A549 (cell line): ENCODE data around the gene ATP6V1F. TPM values are rescaled to one million over a fixed set of nuclear protein-coding genes. Genes with fewer than 3 reads are reported as not detected.

Source experiments
- ATAC-seq, 2 experiments: fragments of 200-7000 bp in 1 of 2; fragments of >200 bp in 1 of 2; cut with Nextera tagmentation in 1 of 2; cut with Tn5 transposase in 1 of 2; 3 replicates each; pipeline versions ENCODE4 v1.8.0 to v1.9.1; 2018 to 2020; ENCODE audit warnings: mild to moderate bottlenecking in 1 of 2, moderate library complexity in 1 of 2
- CTCF ChIA-PET: fragments of 300-600 bp; sonication (Branson Sonifier 250); formaldehyde crosslinking; extraction: SDS; loops from one replicate; lab custom pipeline; 2021; ENCODE audit warnings: antibody characterized with exemption, inconsistent platforms; lab: Yijun Ruan, JAX
- POLR2A ChIA-PET: fragments of 350-600 bp; formaldehyde crosslinking; extraction: SDS; loops from one replicate; lab custom pipeline; 2021; ENCODE audit warnings: antibody characterized with exemption, inconsistent platforms; lab: Yijun Ruan, JAX
- DNase-seq, 2 experiments: peaks; one replicate each; pipeline versions ENCODE4 v3.0.0 to v3.0.0-alpha.2; 2011 to 2016; ENCODE audit warnings: low read depth in 1 of 2, low spot score in 1 of 2
- FAIRE-seq: peaks from 2 replicates; lab custom pipeline; 2011; peaks lifted over from hg19 to GRCh38; lab: Jason Lieb, UNC
- H3K27ac ChIP-seq, 2 experiments: fragments of >200 bp; sonication (Bioruptor Twin); formaldehyde crosslinking; 3 replicates each; pipeline ENCODE4 v1.5.1; 2016 to 2017
- H3K4me1 ChIP-seq: fragments of >200 bp; sonication (Bioruptor Twin); formaldehyde crosslinking; 3 replicates; pipeline ENCODE4 v1.6.1; 2016
- H3K4me2 ChIP-seq: fragments of >200 bp; sonication (Bioruptor Twin); formaldehyde crosslinking; 3 replicates; pipeline ENCODE4 v1.6.1; 2016
- H3K4me3 ChIP-seq: fragments of >200 bp; sonication (Bioruptor Twin); formaldehyde crosslinking; 3 replicates; pipeline ENCODE4 v1.5.1; 2016
- H3K9me3 ChIP-seq: fragments of >200 bp; sonication (Bioruptor Twin); formaldehyde crosslinking; 3 replicates; pipeline ENCODE4 v1.6.1; 2016
- BHLHE40 ChIP-seq: IDR thresholded peaks from 2 replicates; pipeline ENCODE4 v1.6.1; 2012; ENCODE audit warnings: low read depth, low read length, inconsistent platforms
- CEBPB ChIP-seq, 2 experiments: fragments of >200 bp in 1 of 2; sonication (Bioruptor Twin) in 1 of 2; formaldehyde crosslinking in 1 of 2; IDR thresholded peaks; 2 replicates each; pipeline ENCODE4 v1.6.1; 2012 to 2016
- ESRRA ChIP-seq: fragments of 150-350 bp; IDR thresholded peaks from 2 replicates; pipeline ENCODE4 v1.6.1; 2014; ENCODE audit warnings: mild to moderate bottlenecking, low read length, borderline replicate concordance
- FOSL2 ChIP-seq, 2 experiments: fragments of 450-650 bp in 1 of 2; fragments of >200 bp in 1 of 2; sonication (Bioruptor Twin) in 1 of 2; formaldehyde crosslinking; IDR thresholded peaks; 2 replicates each; pipeline versions ENCODE4 v1.5.0 to v1.6.1; 2016 to 2020; ENCODE audit warnings: mild to moderate bottlenecking in 1 of 2, moderate library complexity in 1 of 2
- FOXS1 ChIP-seq: fragments of 250-450 bp; sonication (Bioruptor Pico); IDR thresholded peaks from 2 replicates; pipeline ENCODE4 v1.5.0; 2020; ENCODE audit warnings: mild to moderate bottlenecking, moderate library complexity
- GATA3 ChIP-seq: IDR thresholded peaks from 2 replicates; pipeline ENCODE4 v1.6.1; 2012; ENCODE audit warnings: borderline replicate concordance
- HES2 ChIP-seq: fragments of >200 bp; sonication (Bioruptor Twin); formaldehyde crosslinking; IDR thresholded peaks from 2 replicates; pipeline ENCODE4 v1.6.1; 2016
- HEYL ChIP-seq: fragments of 250-450 bp; sonication (Bioruptor Pico); IDR thresholded peaks from 2 replicates; pipeline ENCODE4 v1.8.0; 2021; ENCODE audit warnings: mild to moderate bottlenecking, moderate library complexity
- HOXA7 ChIP-seq: fragments of 250-450 bp; sonication (Bioruptor Pico); IDR thresholded peaks from 2 replicates; pipeline ENCODE4 v1.5.0; 2020; ENCODE audit warnings: mild to moderate bottlenecking, moderate library complexity
- HOXB13 ChIP-seq: fragments of 250-450 bp; sonication (Bioruptor Pico); IDR thresholded peaks from 2 replicates; pipeline ENCODE4 v1.5.0; 2020; ENCODE audit warnings: low read depth, mild to moderate bottlenecking, moderate library complexity
- HOXB5 ChIP-seq: fragments of 250-450 bp; sonication (Bioruptor Pico); IDR thresholded peaks from 2 replicates; pipeline ENCODE4 v1.5.0; 2020; ENCODE audit warnings: mild to moderate bottlenecking, moderate library complexity
- JUN ChIP-seq, 2 experiments: fragments of >200 bp; sonication (Bioruptor Twin); formaldehyde crosslinking; IDR thresholded peaks; 2 replicates in 1 of 2; 3 replicates in 1 of 2; pipeline ENCODE4 v1.6.1; 2016 to 2017
- JUNB ChIP-seq: fragments of >200 bp; sonication (Bioruptor Twin); formaldehyde crosslinking; IDR thresholded peaks from 2 replicates; pipeline ENCODE4 v1.6.1; 2016
- MAX ChIP-seq: IDR thresholded peaks from 2 replicates; pipeline ENCODE4 v1.6.1; 2012
- MAZ ChIP-seq: fragments of 150-350 bp; IDR thresholded peaks from 2 replicates; pipeline ENCODE4 v1.6.1; 2014; ENCODE audit warnings: antibody characterized with exemption, low read depth, low read length, borderline replicate concordance
- PBX3 ChIP-seq: IDR thresholded peaks from 2 replicates; pipeline ENCODE4 v1.6.1; 2012
- PHF8 ChIP-seq: fragments of 200-600 bp; sonication (generic); IDR thresholded peaks from 2 replicates; pipeline ENCODE4 v1.6.1; 2016; ENCODE audit warnings: low read depth, mild to moderate bottlenecking, antibody characterized with exemption, moderate library complexity, borderline replicate concordance
- RAD21 ChIP-seq, 2 experiments: fragments of >200 bp in 1 of 2; sonication (Bioruptor Twin) in 1 of 2; formaldehyde crosslinking in 1 of 2; IDR thresholded peaks in 1 of 2; conservative IDR thresholded peaks in 1 of 2; 2 replicates in 1 of 2; 3 replicates in 1 of 2; pipeline ENCODE4 v1.6.1; 2012 to 2018; ENCODE audit warnings: inconsistent platforms in 1 of 2
- RNF2 ChIP-seq: fragments of 200-600 bp; sonication (generic); IDR thresholded peaks from 2 replicates; pipeline ENCODE4 v1.6.1; 2016; ENCODE audit warnings: low read depth, mild to moderate bottlenecking, antibody characterized with exemption, moderate library complexity, borderline replicate concordance
- TP53 ChIP-seq: fragments of 250-450 bp; sonication (Bioruptor Pico); IDR thresholded peaks from 2 replicates; pipeline ENCODE4 v1.5.0; 2021; ENCODE audit warnings: mild to moderate bottlenecking, moderate library complexity
- WGBS: methylation state at CpG from one replicate; pipeline ENCODE4 v1.1.6; 2017; ENCODE audit errors: missing lambda C conversion rate; 5-methylcytosine and 5-hydroxymethylcytosine counted together
- polyA plus RNA-seq, 4 experiments: library from polyadenylated mRNA; depleted of rRNA in 3 of 4; stranded (reverse); fragments of >200 nt; fragmentation: RNase III in 1 of 4; extraction: RNeasy Plus Mini Kit Qiagen cat#74134 plus additional on column Dnase treatment in 1 of 4; gene quantifications; 2 replicates in 3 of 4; 3 replicates in 1 of 4; pipeline ENCODE4 v1.2.3, GENCODE V29; 2011 to 2017

ATP6V1F gene
- polyA plus RNA-seq, 2 of the 4 experiments (the other 2 are of a cell fraction) = 155 to 229 TPM

GRCh38 chr7:128838981-128839731 is 23.5 kb upstream of the ATP6V1F start (continued):
- no peak for TF ChIP-seq MAX

- FAIRE-seq (no peak), DNase-seq (no peak), ATAC-seq (no peak)
- no peak for TF ChIP-seq HOXB5 (CRISPR knock-in tag)
- no peak for TF ChIP-seq JUN (IDR thresholded peaks at IDR 0.05)
- TF ChIP-seq BHLHE40 = no peak
- no peak for TF ChIP-seq FOSL2 (IDR thresholded peaks at IDR 0.05)
- no peak for TF ChIP-seq FOSL2 (CRISPR knock-in tag; IDR thresholded peaks at IDR 0.05)
- no peak for TF ChIP-seq MAZ
- Histone ChIP-seq H3K4me3 (no peak overlapping the region), H3K4me2 (no peak overlapping the region), H3K4me1 (no peaks in the 10 kb centered on the region), H3K27ac (no peak overlapping the region), H3K9me3 (no peaks in the 10 kb centered on the region)
- 77% methylated on average over 13 of the region's 13 CpGs for WGBS
- POLR2A ChIA-PET = no interaction called here
- CTCF ChIA-PET = interaction anchor here (0.7 to 1.4 kb wide), 2 partner anchors 17 to 44 kb away, joined by 3 read pairs; no protein-coding TSS in a partner anchor
Measured at GRCh38 chr7:128839751-128840177, 22.9 kb upstream of the ATP6V1F start.

GRCh38 chr7:128840326-128841170 is 22.1 kb upstream of the ATP6V1F start:
- no peak for ATAC-seq
- Histone ChIP-seq H3K27ac (no peak overlapping the region), H3K4me1 (no peaks in the 10 kb centered on the region), H3K4me3 (no peak overlapping the region), H3K4me2 (no peak overlapping the region), H3K9me3 (no peaks in the 10 kb centered on the region)
- no peak for FAIRE-seq
- no peak for DNase-seq
- no peak for TF ChIP-seq PHF8
- no peak for TF ChIP-seq TP53 (CRISPR knock-in tag)
- no peak for TF ChIP-seq JUNB
- TF ChIP-seq RAD21 (conservative IDR thresholded peaks at IDR 0.05 in 1 of 2, IDR thresholded peaks at IDR 0.05 in 1 of 2) = no peak
- TF ChIP-seq HOXA7 (CRISPR knock-in tag) = no peak
- no peak for TF ChIP-seq GATA3
- TF ChIP-seq PBX3 = no peak
- TF ChIP-seq FOSL2 (IDR thresholded peaks at IDR 0.05) = no peak
- TF ChIP-seq FOSL2 (CRISPR knock-in tag; IDR thresholded peaks at IDR 0.05) = no peak
- TF ChIP-seq RNF2 = no peak
- TF ChIP-seq HOXB5 (CRISPR knock-in tag) = no peak
- no peak for TF ChIP-seq HES2
- TF ChIP-seq ESRRA = no peak
- no peak for TF ChIP-seq FOXS1
- TF ChIP-seq HOXB13 (CRISPR knock-in tag) = no peak
- no peak for TF ChIP-seq CEBPB (IDR thresholded peaks at IDR 0.05)
- TF ChIP-seq HEYL (CRISPR knock-in tag) = no peak
- 79% methylated on average over 18 of the region's 23 CpGs for WGBS
- POLR2A ChIA-PET = no interaction called here
- CTCF ChIA-PET = interaction anchor here (0.7 to 2.4 kb wide), 5 partner anchors 7 to 43 kb away, joined by 3 to 16 read pairs (median 4); no protein-coding TSS in a partner anchor
